Mesendoderm (in vitro differentiated cells): ENCODE data around the gene TMEM220.

Experiments used
- DNase-seq: peaks from one replicate; pipeline ENCODE4 v3.0.0; 2013
- H2AK5ac ChIP-seq: 2 replicates; pipeline ENCODE4 v1.6.1; 2013; ENCODE audit warnings: low read length, inconsistent platforms
- H2BK120ac ChIP-seq: 2 replicates; pipeline ENCODE4 v1.6.1; 2013; ENCODE audit warnings: low read depth, mild to moderate bottlenecking, low read length, moderate library complexity, mixed read lengths
- H2BK15ac ChIP-seq: replicated peaks from 2 replicates; pipeline ENCODE4 v1.6.1; 2013; ENCODE audit warnings: low read depth, mild to moderate bottlenecking, moderate library complexity
- H2BK5ac ChIP-seq: 2 replicates; pipeline ENCODE4 v1.6.1; 2013; ENCODE audit warnings: low read length, inconsistent platforms
- H3K18ac ChIP-seq: 2 replicates; pipeline ENCODE4 v1.6.1; 2013; ENCODE audit warnings: mild to moderate bottlenecking, low read length, mixed read lengths
- H3K23ac ChIP-seq: one replicate; pipeline ENCODE4 v1.6.1; 2013; ENCODE audit warnings: low read length
- H3K27ac ChIP-seq: 2 replicates; pipeline ENCODE4 v1.5.1; 2013; ENCODE audit warnings: low read depth, mild to moderate bottlenecking, inconsistent platforms, low read length, moderate library complexity
- H3K27me3 ChIP-seq: 2 replicates; pipeline ENCODE4 v1.6.1; 2013; ENCODE audit warnings: low read length, control low read depth, mild to moderate bottlenecking, inconsistent platforms; ENCODE audit not compliant: insufficient read depth, poor library complexity
- H3K36me3 ChIP-seq: 2 replicates; pipeline ENCODE4 v1.6.1; 2013; ENCODE audit warnings: low read length, inconsistent platforms; ENCODE audit not compliant: control insufficient read depth, insufficient read depth
- H3K4ac ChIP-seq: one replicate; pipeline ENCODE4 v1.6.1; 2013; ENCODE audit warnings: low read depth, mild to moderate bottlenecking, low read length, moderate library complexity
- H3K4me1 ChIP-seq: 2 replicates; pipeline ENCODE4 v1.6.1; 2013; ENCODE audit warnings: low read depth, low read length, inconsistent platforms; ENCODE audit not compliant: control insufficient read depth
- H3K4me2 ChIP-seq: 2 replicates; pipeline ENCODE4 v1.6.1; 2013; ENCODE audit warnings: low read length
- H3K4me3 ChIP-seq: 2 replicates; pipeline ENCODE4 v1.5.1; 2013; ENCODE audit warnings: mild to moderate bottlenecking, low read length
- H3K56ac ChIP-seq: one replicate; pipeline ENCODE4 v1.6.1; 2013; ENCODE audit warnings: low read length
- H3K79me1 ChIP-seq: 2 replicates; pipeline ENCODE4 v1.6.1; 2013; ENCODE audit warnings: low read length, inconsistent platforms
- H3K79me2 ChIP-seq: 2 replicates; pipeline ENCODE4 v1.6.1; 2013; ENCODE audit warnings: mild to moderate bottlenecking, low read length; ENCODE audit not compliant: control insufficient read depth, insufficient read depth
- H3K9ac ChIP-seq: 2 replicates; pipeline ENCODE4 v1.6.1; 2013; ENCODE audit warnings: low read length, inconsistent platforms
- H4K5ac ChIP-seq: one replicate; pipeline ENCODE4 v1.6.1; 2013; ENCODE audit warnings: low read length
- H4K8ac ChIP-seq: one replicate; pipeline ENCODE4 v1.6.1; 2013; ENCODE audit warnings: low read depth, mild to moderate bottlenecking, control low read depth, low read length, moderate library complexity
- WGBS: extraction: QIAGEN DNeasy Blood & Tissue Kit; methylation state at CpG from one replicate; pipeline ENCODE4 v1.1.7; 2013; ENCODE audit warnings: low lambda C conversion rate, missing lambda C conversion rate; ENCODE audit not compliant: insufficient coverage; ENCODE audit errors: extremely low coverage; 5-methylcytosine and 5-hydroxymethylcytosine counted together

Gene TMEM220

GRCh38 chr17:10769840-10770239 lies 40.0 kb upstream of the TMEM220 start:
- DNase-seq, result no peak

GRCh38 chr17:10768750-10769251 lies 39.0 kb upstream of the TMEM220 start:
- Histone ChIP-seq H3K36me3 (no peaks in the 10 kb centered on the region), H3K9ac (no peak overlapping the region), H3K27ac (no peak overlapping the region), H3K4ac (no peak overlapping the region), H3K56ac (no peak overlapping the region), H3K79me1 (no peaks in the 10 kb centered on the region), H2BK5ac (no peak overlapping the region), H3K27me3 (no peaks in the 10 kb centered on the region), H3K4me3 (no peak overlapping the region), H2BK15ac (no peak overlapping the region), H3K23ac (no peak overlapping the region), H3K79me2 (no peaks in the 10 kb centered on the region), H3K4me1 (no peaks in the 10 kb centered on the region), H3K4me2 (no peak overlapping the region), H3K18ac (no peak overlapping the region), H4K5ac (no peak overlapping the region), H2AK5ac (no peak overlapping the region), H4K8ac (no peak overlapping the region), H2BK120ac (no peak overlapping the region)
- DNase-seq, result no peak
- no CpG with 5 or more reads among the region's 2 CpGs for WGBS

More at GRCh38 chr17:10769840-10770239, 40.0 kb upstream of the TMEM220 start:
- H3K56ac ChIP-seq, result no peak overlapping the region
- H3K4me1 ChIP-seq, result no peaks in the 10 kb centered on the region
- H3K79me1 ChIP-seq, result no peaks in the 10 kb centered on the region
- H4K5ac ChIP-seq, result no peak overlapping the region
- H3K27ac ChIP-seq, result no peak overlapping the region
- no peak overlapping the region for H3K4ac ChIP-seq
- H3K79me2 ChIP-seq, result no peaks in the 10 kb centered on the region
- no peak overlapping the region for H3K18ac ChIP-seq
- no peak overlapping the region for H2BK15ac ChIP-seq
- no peak overlapping the region for H3K9ac ChIP-seq
- H2BK120ac ChIP-seq, result no peak overlapping the region
- no peak overlapping the region for H3K4me2 ChIP-seq
- H3K36me3 ChIP-seq, result no peaks in the 10 kb centered on the region
- no CpG with 5 or more reads among the region's 6 CpGs for WGBS
- H2AK5ac ChIP-seq, result no peak overlapping the region
- no peaks in the 10 kb centered on the region for H3K27me3 ChIP-seq
- no peak overlapping the region for H2BK5ac ChIP-seq
- no peak overlapping the region for H3K4me3 ChIP-seq
- H4K8ac ChIP-seq, result no peak overlapping the region
- H3K23ac ChIP-seq, result no peak overlapping the region

GRCh38 chr17:10767232-10767631 lies 37.4 kb upstream of the TMEM220 start:
- no peak overlapping the region for H4K8ac ChIP-seq
- no peak overlapping the region for H3K4ac ChIP-seq
- H3K36me3 ChIP-seq, result no peaks in the 10 kb centered on the region
- H4K5ac ChIP-seq, result no peak overlapping the region
- no peak overlapping the region for H2BK5ac ChIP-seq
- H3K4me1 ChIP-seq, result no peaks in the 10 kb centered on the region
- H3K9ac ChIP-seq, result no peak overlapping the region
- no peak overlapping the region for H3K27ac ChIP-seq
- H2BK120ac ChIP-seq, result no peak overlapping the region
- DNase-seq, result no peak
- H2AK5ac ChIP-seq, result no peak overlapping the region
- no peak overlapping the region for H3K4me2 ChIP-seq
- H3K18ac ChIP-seq, result no peak overlapping the region
- H3K79me2 ChIP-seq, result no peaks in the 10 kb centered on the region
- H3K4me3 ChIP-seq, result no peak overlapping the region
- H3K56ac ChIP-seq, result no peak overlapping the region
- WGBS, result no CpG with 5 or more reads among the region's 4 CpGs
- no peak overlapping the region for H2BK15ac ChIP-seq
- H3K79me1 ChIP-seq, result no peaks in the 10 kb centered on the region
- H3K23ac ChIP-seq, result no peak overlapping the region
- no peaks in the 10 kb centered on the region for H3K27me3 ChIP-seq

- no peak overlapping the region for H3K18ac ChIP-seq
- H3K4me2 ChIP-seq, result no peak overlapping the region
- H3K9ac ChIP-seq, result no peak overlapping the region
- H3K4me3 ChIP-seq, result no peak overlapping the region
- no peak overlapping the region for H2BK15ac ChIP-seq
- no peaks in the 10 kb centered on the region for H3K4me1 ChIP-seq
- H3K56ac ChIP-seq, result no peak overlapping the region
- no peaks in the 10 kb centered on the region for H3K27me3 ChIP-seq
- H2BK120ac ChIP-seq, result no peak overlapping the region
- no CpG with 5 or more reads among the region's 1 CpG for whole genome bisulfite sequencing
- H3K79me2 ChIP-seq, result no peaks in the 10 kb centered on the region
- H4K8ac ChIP-seq, result no peak overlapping the region
- no peak for DNase-seq
- H3K27ac ChIP-seq, result no peak overlapping the region
- H2AK5ac ChIP-seq, result no peak overlapping the region
- H3K4ac ChIP-seq, result no peak overlapping the region
- no peaks in the 10 kb centered on the region for H3K36me3 ChIP-seq
- H3K79me1 ChIP-seq, result no peaks in the 10 kb centered on the region
- no peak overlapping the region for H2BK5ac ChIP-seq
- H3K23ac ChIP-seq, result no peak overlapping the region
- no peak overlapping the region for H4K5ac ChIP-seq
Measured at GRCh38 chr17:10762037-10762436, 32.2 kb upstream of the TMEM220 start.

- H3K23ac ChIP-seq, result no peak overlapping the region
- H3K4me1 ChIP-seq, result peaks cover 3% of the 10 kb centered on the region
- no peak overlapping the region for H2AK5ac ChIP-seq
- no peak overlapping the region for H2BK5ac ChIP-seq
- H3K56ac ChIP-seq, result no peak overlapping the region
- H3K9ac ChIP-seq, result no peak overlapping the region
- no peak overlapping the region for H3K18ac ChIP-seq
- no peak overlapping the region for H2BK120ac ChIP-seq
- no peak overlapping the region for H3K4me3 ChIP-seq
- H3K4me2 ChIP-seq, result no peak overlapping the region
- no peaks in the 10 kb centered on the region for H3K79me2 ChIP-seq
- no peak overlapping the region for H4K5ac ChIP-seq
- H3K27ac ChIP-seq, result no peak overlapping the region
- WGBS, result no CpG with 5 or more reads among the region's 2 CpGs
- no peak overlapping the region for H4K8ac ChIP-seq
- H3K27me3 ChIP-seq, result no peaks in the 10 kb centered on the region
- H3K36me3 ChIP-seq, result no peaks in the 10 kb centered on the region
- no peak overlapping the region for H2BK15ac ChIP-seq
- H3K4ac ChIP-seq, result no peak overlapping the region
- H3K79me1 ChIP-seq, result no peaks in the 10 kb centered on the region
- DNase-seq, result no peak
Measured at GRCh38 chr17:10761281-10761680, 31.5 kb upstream of the TMEM220 start.

GRCh38 chr17:10758062-10758461 lies 28.2 kb upstream of the TMEM220 start:
- H3K56ac ChIP-seq, result no peak overlapping the region
- no peaks in the 10 kb centered on the region for H3K79me2 ChIP-seq
- H3K18ac ChIP-seq, result no peak overlapping the region
- no peak overlapping the region for H2BK120ac ChIP-seq
- H3K36me3 ChIP-seq, result no peaks in the 10 kb centered on the region
- no peak overlapping the region for H3K23ac ChIP-seq
- no CpG with 5 or more reads among the region's 6 CpGs for WGBS
- no peak overlapping the region for H3K9ac ChIP-seq
- DNase-seq, result no peak
- H3K27ac ChIP-seq, result no peak overlapping the region
- H3K4me3 ChIP-seq, result no peak overlapping the region
- no peak overlapping the region for H3K4ac ChIP-seq
- peaks cover 7% of the 10 kb centered on the region for H3K4me1 ChIP-seq
- H2BK15ac ChIP-seq, result no peak overlapping the region
- no peak overlapping the region for H3K4me2 ChIP-seq
- no peaks in the 10 kb centered on the region for H3K79me1 ChIP-seq
- H3K27me3 ChIP-seq, result no peaks in the 10 kb centered on the region
- H4K5ac ChIP-seq, result no peak overlapping the region
- H2AK5ac ChIP-seq, result no peak overlapping the region
- no peak overlapping the region for H2BK5ac ChIP-seq
- H4K8ac ChIP-seq, result no peak overlapping the region
